HEK293T (cell line): ENCODE results near the gene TRAPPC10.
"Not testable (repeated sequence)": the region's sequence is repeated elsewhere in the genome, so short reads cannot be mapped to it uniquely, and the experiment has no call there.

ENCODE experiments used
- CTCF ChIA-PET: fragments of 350-600 bp; formaldehyde crosslinking; extraction: SDS; loops from one replicate; lab custom pipeline; 2021; ENCODE audit warnings: antibody characterized with exemption, inconsistent platforms; lab: Yijun Ruan, JAX
- POLR2A ChIA-PET: fragments of 350-600 bp; formaldehyde crosslinking; extraction: SDS; loops from one replicate; lab custom pipeline; 2020; ENCODE audit warnings: antibody characterized with exemption, inconsistent platforms; lab: Yijun Ruan, JAX
- DNase-seq: peaks from one replicate; pipeline ENCODE4 v3.0.0; 2012; ENCODE audit warnings: mixed read lengths; ENCODE audit errors: extremely low spot score
- ARNT ChIP-seq: fragments of 450-650 bp; IDR thresholded peaks from 2 replicates; pipeline ENCODE4 v1.6.1; 2017; ENCODE audit warnings: mild to moderate bottlenecking
- BHLHE40 ChIP-seq: fragments of 450-650 bp; IDR thresholded peaks from 2 replicates; pipeline ENCODE4 v1.6.1; 2016; ENCODE audit warnings: mild to moderate bottlenecking, moderate library complexity, borderline replicate concordance
- CTBP1 ChIP-seq: fragments of 450-650 bp; IDR thresholded peaks from 2 replicates; pipeline ENCODE4 v1.6.1; 2016; ENCODE audit warnings: borderline replicate concordance
- ELF4 ChIP-seq: fragments of 450-650 bp; IDR thresholded peaks from 2 replicates; pipeline ENCODE4 v1.6.1; 2017; ENCODE audit warnings: antibody characterized with exemption
- FOXA1 ChIP-seq: fragments of 450-650 bp; IDR thresholded peaks from 2 replicates; pipeline ENCODE4 v1.6.1; 2016; ENCODE audit warnings: mild to moderate bottlenecking
- FOXK2 ChIP-seq: fragments of 450-650 bp; IDR thresholded peaks from 2 replicates; pipeline ENCODE4 v1.6.1; 2016; ENCODE audit warnings: mild to moderate bottlenecking
- FOXM1 ChIP-seq: fragments of 450-650 bp; IDR thresholded peaks from 2 replicates; pipeline ENCODE4 v1.6.1; 2017; ENCODE audit warnings: mild to moderate bottlenecking, borderline replicate concordance
- HDGF ChIP-seq: fragments of 450-650 bp; IDR thresholded peaks from 2 replicates; pipeline ENCODE4 v1.6.1; 2017; ENCODE audit warnings: antibody characterized with exemption, borderline replicate concordance
- L3MBTL2 ChIP-seq: fragments of 450-650 bp; conservative IDR thresholded peaks from 2 replicates; pipeline ENCODE4 v1.6.1; 2016; ENCODE audit warnings: mild to moderate bottlenecking
- LEF1 ChIP-seq: fragments of 450-650 bp; IDR thresholded peaks from 2 replicates; pipeline ENCODE4 v1.6.1; 2017; ENCODE audit warnings: mild to moderate bottlenecking, borderline replicate concordance
- NFRKB ChIP-seq: fragments of 450-650 bp; IDR thresholded peaks from 2 replicates; pipeline ENCODE4 v1.6.1; 2016; ENCODE audit warnings: mild to moderate bottlenecking, moderate library complexity
- PKNOX1 ChIP-seq: fragments of 450-650 bp; IDR thresholded peaks from 2 replicates; pipeline ENCODE4 v1.6.1; 2016
- SP1 ChIP-seq: fragments of 450-650 bp; IDR thresholded peaks from 2 replicates; pipeline ENCODE4 v1.6.1; 2017
- SUZ12 ChIP-seq: fragments of 450-650 bp; IDR thresholded peaks from 2 replicates; pipeline ENCODE4 v1.6.1; 2016; ENCODE audit warnings: mild to moderate bottlenecking
- TARDBP ChIP-seq: fragments of 450-650 bp; IDR thresholded peaks from 2 replicates; pipeline ENCODE4 v1.6.1; 2016
- ZNF384 ChIP-seq: fragments of 450-650 bp; IDR thresholded peaks from 2 replicates; pipeline ENCODE4 v1.6.1; 2016

The TRAPPC10 gene

GRCh38 chr21:44089001-44089911, 77.1 kb downstream of the TRAPPC10 start:
- no peak for TF ChIP-seq FOXM1
- no peak for TF ChIP-seq FOXA1
- no peak for TF ChIP-seq CTBP1
- TF ChIP-seq SUZ12 = no peak
- no peak for TF ChIP-seq ELF4
- no peak for TF ChIP-seq ZNF384
- POLR2A ChIA-PET = no interaction called here
- DNase-seq = no peak
- CTCF ChIA-PET = no interaction called here

- ChIA-PET POLR2A (no interaction called here), CTCF (no interaction called here)
- TF ChIP-seq NFRKB (no peak), FOXA1 (no peak), LEF1 (no peak), CTBP1 (no peak), ARNT (no peak), PKNOX1 (no peak), FOXK2 (no peak)
- no peak for DNase-seq
These were observed 78.2 kb downstream of the TRAPPC10 start for GRCh38 chr21:44090325-44090724.

GRCh38 chr21:44092211-44092610, 80.1 kb downstream of the TRAPPC10 start:
- no peak for DNase-seq
- TF ChIP-seq BHLHE40 (no peak), ELF4 (no peak), ZNF384 (no peak), SP1 (no peak), LEF1 (no peak)
- ChIA-PET CTCF (no interaction called here), POLR2A (no interaction called here)

- DNase-seq = no peak
These were observed 81.7 kb downstream of the TRAPPC10 start for GRCh38 chr21:44093761-44094160.

GRCh38 chr21:44094832-44095231, 82.7 kb downstream of the TRAPPC10 start:
- no peak for DNase-seq
- CTCF ChIA-PET = no interaction called here
- POLR2A ChIA-PET = no interaction called here
- TF ChIP-seq SUZ12 (no peak), FOXA1 (no peak), L3MBTL2 (no peak), ELF4 (no peak), BHLHE40 (no peak), ZNF384 (no peak)

More at GRCh38 chr21:44093761-44094160, 81.7 kb downstream of the TRAPPC10 start:
- ChIA-PET CTCF (no interaction called here), POLR2A (no interaction called here)
- TF ChIP-seq ELF4 (no peak), FOXA1 (no peak), FOXM1 (no peak), BHLHE40 (no peak), ARNT (no peak), TARDBP (no peak), SP1 (no peak), CTBP1 (no peak), HDGF (no peak), NFRKB (no peak), SUZ12 (no peak), PKNOX1 (no peak), LEF1 (no peak), ZNF384 (no peak), FOXK2 (no peak)

GRCh38 chr21:44098507-44098906, 86.4 kb downstream of the TRAPPC10 start:
- DNase-seq, CTCF ChIA-PET, POLR2A ChIA-PET: not testable (repeated sequence)

GRCh38 chr21:44098964-44099363, 86.9 kb downstream of the TRAPPC10 start:
- CTCF ChIA-PET, POLR2A ChIA-PET, DNase-seq: not testable (repeated sequence)

GRCh38 chr21:44107026-44107501, 95.0 kb downstream of the TRAPPC10 start, which contains the start of gene PWP2:
TSS of gene PWP2 (plus strand) at chr21:44107399. CDS start at chr21:44107417, 18 bp downstream.
- POLR2A ChIA-PET, DNase-seq, CTCF ChIA-PET: not testable (repeated sequence)

GRCh38 chr21:44107589-44107988, 95.5 kb downstream of the TRAPPC10 start:
- CTCF ChIA-PET, POLR2A ChIA-PET, DNase-seq: not testable (repeated sequence)

- DNase-seq, CTCF ChIA-PET, POLR2A ChIA-PET: not testable (repeated sequence)
These were observed 101.7 kb downstream of the TRAPPC10 start for GRCh38 chr21:44113702-44114371.

- POLR2A ChIA-PET = not testable (repeated sequence)
These were observed 110.0 kb downstream of the TRAPPC10 start for GRCh38 chr21:44122131-44122530.

GRCh38 chr21:44127827-44128226, 115.7 kb downstream of the TRAPPC10 start:
- CTCF ChIA-PET, POLR2A ChIA-PET, DNase-seq: not testable (repeated sequence)

More at GRCh38 chr21:44122131-44122530, 110.0 kb downstream of the TRAPPC10 start:
- CTCF ChIA-PET, DNase-seq: not testable (repeated sequence)
